Panc1 (cell line): ENCODE data around the gene ZKSCAN8. TPM values are rescaled to one million over a fixed set of nuclear protein-coding genes. Genes with fewer than 3 reads are reported as not detected.

Experiments
- ATAC-seq: fragments of 200-7000 bp; cut with Tn5 transposase; 2 replicates; pipeline ENCODE4 v1.9.1; 2020; ENCODE audit warnings: mild to moderate bottlenecking, moderate library complexity
- BruUV-seq: library from RNA; stranded (reverse); fragments of 400-500 nt; replicated peaks from 2 replicates; lab custom pipeline; 2021; lab: Mats Ljungman, UMichigan
- CTCF ChIA-PET: fragments of 300-600 bp; sonication (Branson Sonifier 250); formaldehyde crosslinking; loops from one replicate; lab custom pipeline; 2022; ENCODE audit warnings: antibody characterized with exemption; lab: Charles Lee
- POLR2A ChIA-PET: fragments of 300-600 bp; sonication (Branson Sonifier 250); formaldehyde crosslinking; loops from one replicate; lab custom pipeline; 2022; ENCODE audit warnings: antibody characterized with exemption; lab: Charles Lee
- DNase-seq: peaks from one replicate; pipeline ENCODE4 v3.0.0-alpha.2; 2010; ENCODE audit warnings: low read depth, low spot score
- H3K27ac ChIP-seq: 2 replicates; pipeline ENCODE4 v1.5.1; 2011; ENCODE audit warnings: mild to moderate bottlenecking, low read length, inconsistent platforms
- H3K27me3 ChIP-seq: fragments of 200-500 bp; sonication (Bioruptor generic); 2 replicates; pipeline ENCODE4 v1.6.0; 2014; ENCODE audit warnings: low read length, inconsistent platforms; ENCODE audit not compliant: control insufficient read depth, insufficient read depth
- H3K36me3 ChIP-seq: fragments of 200-500 bp; sonication (Bioruptor generic); 2 replicates; pipeline ENCODE4 v1.5.1; 2014; ENCODE audit warnings: inconsistent platforms, mild to moderate bottlenecking, low read length, moderate library complexity; ENCODE audit not compliant: control insufficient read depth, insufficient read depth
- H3K4me1 ChIP-seq: 2 replicates; pipeline ENCODE4 v1.5.1; 2011; ENCODE audit warnings: inconsistent platforms, mild to moderate bottlenecking, low read length, moderate library complexity; ENCODE audit not compliant: control insufficient read depth, insufficient read depth
- H3K4me3 ChIP-seq, 2 experiments: 2 replicates each; pipeline ENCODE4 v1.5.1; 2011 to 2012; ENCODE audit warnings: low read depth in 2 of 2, low read length in 2 of 2, mild to moderate bottlenecking in 2 of 2, inconsistent platforms in 1 of 2, moderate library complexity in 1 of 2
- H3K9me3 ChIP-seq: fragments of 200-500 bp; sonication (Bioruptor generic); 2 replicates; pipeline ENCODE4 v1.5.1; 2014; ENCODE audit warnings: low read depth, mild to moderate bottlenecking, inconsistent platforms, low read length, moderate library complexity; ENCODE audit not compliant: control insufficient read depth, insufficient read depth
- CTCF ChIP-seq: fragments of 450-650 bp; IDR thresholded peaks from 2 replicates; pipeline ENCODE4 v1.5.1; 2017; ENCODE audit warnings: mild to moderate bottlenecking
- POLR2AphosphoS5 ChIP-seq: IDR thresholded peaks from 2 replicates; pipeline ENCODE4 v1.6.1; 2012; ENCODE audit warnings: mild to moderate bottlenecking, low read depth, low read length, moderate library complexity
- REST ChIP-seq, 2 experiments: IDR thresholded peaks; 2 replicates each; pipeline ENCODE4 v1.6.1; 2011 to 2012; ENCODE audit warnings: low read depth in 2 of 2, control low read depth in 1 of 2, low read length in 1 of 2, mild to moderate bottlenecking in 1 of 2, moderate library complexity in 1 of 2; ENCODE audit not compliant: insufficient read depth in 1 of 2
- SIN3A ChIP-seq: IDR thresholded peaks from 2 replicates; pipeline ENCODE4 v1.6.1; 2012; ENCODE audit warnings: low read depth, mild to moderate bottlenecking, low read length, moderate library complexity, borderline replicate concordance; ENCODE audit not compliant: insufficient read depth
- TCF7L2 ChIP-seq: IDR thresholded peaks from 2 replicates; pipeline ENCODE4 v1.6.1; 2011; ENCODE audit warnings: mild to moderate bottlenecking, low read depth, low read length, inconsistent platforms
- in situ Hi-C: cut with HindIII; loops from 2 replicates; pipeline ENCODE4 v1.10.0; 2016; ENCODE audit warnings: low sequenced_read_pairs, low pct_unique_long_range_greater_than_20kb
- intact Hi-C: fragments of 100-400 bp; cut with micrococcal nuclease; formaldehyde crosslinking; loops from one replicate; pipeline ENCODE4 v1.10.0; 2022; ENCODE audit not compliant: unreplicated experiment
- total RNA-seq: library from RNA; stranded (reverse); gene quantifications from one replicate; pipeline ENCODE4 v1.2.1, GENCODE V29; 2021; ENCODE audit not compliant: unreplicated experiment

ZKSCAN8 gene
- total RNA-seq, 1 experiment from 2014 or later: 18.4 TPM

GRCh38 chr6:28203201-28203600 lies 61.5 kb downstream of the ZKSCAN8 start:
- Histone ChIP-seq H3K36me3 (no peaks in the 10 kb centered on the region), H3K27me3 (no peaks in the 10 kb centered on the region), H3K27ac (no peak overlapping the region), H3K4me3 (no peak overlapping the region), H3K4me1 (peaks cover 3% of the 10 kb centered on the region; the same call in 1 of the 2 replicates), H3K9me3 (peaks cover 4% of the 10 kb centered on the region; the same call in 1 of the 2 replicates)
- ChIA-PET CTCF (interaction anchor here (0.5 kb wide), 1 partner anchor 59 kb away, joined by 3 read pairs; no protein-coding TSS in a partner anchor), POLR2A (no interaction called here)
- TF ChIP-seq REST (IDR thresholded peaks at IDR 0.05; ENCODE audit: insufficient read depth in 1 of 2, low read depth in 2 of 2, low read length in 1 of 2): no peak
- TF ChIP-seq SIN3A: no peak
- no peak for TF ChIP-seq CTCF
- no peak for TF ChIP-seq TCF7L2
- ATAC-seq (no peak), DNase-seq (no peak)
- intact Hi-C loops (no loop called here), in situ Hi-C loops (no loop called here)
- BruUV-seq: no TSS peak

- no peaks in the 10 kb centered on the region for H3K27me3 ChIP-seq
- DNase-seq: no peak
- in situ Hi-C loops: no loop called here
- no peak overlapping the region for H3K4me3 ChIP-seq
- TF ChIP-seq POLR2AphosphoS5: no peak
- TF ChIP-seq TCF7L2: no peak
- TF ChIP-seq REST (IDR thresholded peaks at IDR 0.05; ENCODE audit: insufficient read depth in 1 of 2, low read depth in 2 of 2, low read length in 1 of 2): no peak
- no peak for TF ChIP-seq SIN3A
- TF ChIP-seq CTCF: no peak
- no peaks in the 10 kb centered on the region for H3K36me3 ChIP-seq
- intact Hi-C loops: no loop called here
- BruUV-seq: no TSS peak
- ATAC-seq: no peak
- H3K27ac ChIP-seq: no peak overlapping the region
- POLR2A ChIA-PET: no interaction called here
- CTCF ChIA-PET: no interaction called here
- H3K9me3 ChIP-seq: peaks cover 4% of the 10 kb centered on the region; the same call in 1 of the 2 replicates
- peaks cover 3% of the 10 kb centered on the region; the same call in 1 of the 2 replicates for H3K4me1 ChIP-seq
These were observed 64.2 kb downstream of the ZKSCAN8 start for GRCh38 chr6:28205879-28206278.
